ELF-1 (cell line): ENCODE data around the gene CTTN.

Experiments used
- DNase-seq: peaks from one replicate; pipeline ENCODE4 v3.0.0-alpha.2; 2016; ENCODE audit warnings: low read depth, low spot score

Gene CTTN

GRCh38 chr11:70409437-70409836 is 11.1 kb downstream of the CTTN start:
- DNase-seq = no peak

- DNase-seq = no peak
Observed at GRCh38 chr11:70409871-70410270, 11.5 kb downstream of the CTTN start.

GRCh38 chr11:70410276-70411205 is 12.2 kb downstream of the CTTN start:
- no peak for DNase-seq

- DNase-seq = no peak
Observed at GRCh38 chr11:70411713-70412452, 13.6 kb downstream of the CTTN start.

GRCh38 chr11:70413151-70413550 is 14.8 kb downstream of the CTTN start:
- DNase-seq = no peak

GRCh38 chr11:70414341-70415100 is 16.2 kb downstream of the CTTN start:
- DNase-seq = no peak

GRCh38 chr11:70415191-70415590 is 16.9 kb downstream of the CTTN start:
- no peak for DNase-seq

- no peak for DNase-seq
Observed at GRCh38 chr11:70415642-70416395, 17.5 kb downstream of the CTTN start.

- DNase-seq = no peak
Observed at GRCh38 chr11:70416881-70417280, 18.6 kb downstream of the CTTN start.

- DNase-seq = no peak
Observed at GRCh38 chr11:70418130-70418529, 19.8 kb downstream of the CTTN start.

- DNase-seq = no peak
Observed at GRCh38 chr11:70419307-70420007, 21.1 kb downstream of the CTTN start.

- no peak for DNase-seq
Observed at GRCh38 chr11:70420008-70420464, 21.7 kb downstream of the CTTN start.

- DNase-seq = no peak
Observed at GRCh38 chr11:70420496-70420895, 22.2 kb downstream of the CTTN start.

- DNase-seq = no peak
Observed at GRCh38 chr11:70421123-70421522, 22.8 kb downstream of the CTTN start.

- DNase-seq = no peak
Observed at GRCh38 chr11:70422692-70423522, 24.6 kb downstream of the CTTN start.

GRCh38 chr11:70423523-70424505 is 25.5 kb downstream of the CTTN start:
- peak; percentile 64 for DNase-seq

GRCh38 chr11:70424765-70425344 is 26.5 kb downstream of the CTTN start:
- DNase-seq = no peak

- no peak for DNase-seq
Observed at GRCh38 chr11:70427436-70427835, 29.1 kb downstream of the CTTN start.
